GM12878 (cell line): ENCODE data around the gene CCNG1. TPM values are rescaled to one million over a fixed set of nuclear protein-coding genes. Genes with fewer than 3 reads are reported as not detected.
A peak's percentile ranks its signal among the peaks of the same experiment; 100 is the strongest.

Experiments used
- ATAC-seq: fragments of 200-7000 bp; cut with Tn5 transposase; 3 replicates; pipeline ENCODE4 v1.9.1; 2020; ENCODE audit warnings: mild to moderate bottlenecking, moderate library complexity
- BruUV-seq: library from RNA; stranded (reverse); fragments of 400-500 nt; replicated peaks from 2 replicates; lab custom pipeline; 2021; lab: Mats Ljungman, UMichigan
- CTCF ChIA-PET: fragments of 300-600 bp; sonication (Branson Sonifier 250); formaldehyde crosslinking; extraction: SDS; loops from one replicate; lab custom pipeline; 2021; ENCODE audit warnings: inconsistent platforms; lab: Yijun Ruan, JAX
- POLR2A ChIA-PET: fragments of 350-600 bp; formaldehyde crosslinking; extraction: SDS; loops from one replicate; lab custom pipeline; 2021; ENCODE audit warnings: inconsistent platforms; lab: Charles Lee
- RAD21 ChIA-PET: fragments of 300-600 bp; sonication (Branson Sonifier 250); formaldehyde crosslinking; loops from one replicate; lab custom pipeline; 2023; ENCODE audit warnings: antibody characterized with exemption; ENCODE audit not compliant: unreplicated experiment; lab: Charles Lee
- SMC1A ChIA-PET: fragments of 300-600 bp; sonication (Branson Sonifier 250); formaldehyde crosslinking; loops from one replicate; lab custom pipeline; 2023; ENCODE audit not compliant: unreplicated experiment, uncharacterized antibody; lab: Charles Lee
- DNase-seq: peaks from one replicate; pipeline ENCODE4 v3.0.0-alpha.2; 2011; ENCODE audit warnings: low read depth, low spot score
- FAIRE-seq: peaks from 3 replicates; lab custom pipeline; 2011; peaks lifted over from hg19 to GRCh38; lab: Jason Lieb, UNC
- H2AFZ ChIP-seq: 2 replicates; pipeline ENCODE4 v1.6.0; 2011; ENCODE audit warnings: low read depth, low read length, control low read depth; ENCODE audit not compliant: control insufficient read depth
- H3K27ac ChIP-seq: 2 replicates; pipeline ENCODE4 v1.5.1; 2011; ENCODE audit warnings: control low read depth; ENCODE audit not compliant: control insufficient read depth, insufficient read depth
- H3K27me3 ChIP-seq, 2 experiments: replicated peaks in 1 of 2; 2 replicates each; pipeline versions ENCODE4 v1.6.0 to v1.6.1; 2011; ENCODE audit warnings: low read length in 1 of 2; ENCODE audit not compliant: control insufficient read depth in 2 of 2, insufficient read depth in 2 of 2
- H3K36me3 ChIP-seq, 2 experiments: 2 replicates each; pipeline ENCODE4 v1.5.1; 2011; ENCODE audit warnings: low read length in 1 of 2; ENCODE audit not compliant: control insufficient read depth in 2 of 2, insufficient read depth in 2 of 2
- H3K4me1 ChIP-seq: 2 replicates; pipeline ENCODE4 v1.6.1; 2011; ENCODE audit warnings: mild to moderate bottlenecking, low read length, moderate library complexity, mixed read lengths; ENCODE audit not compliant: control insufficient read depth, insufficient read depth
- H3K4me2 ChIP-seq: 2 replicates; pipeline ENCODE4 v1.6.0; 2011; ENCODE audit warnings: control low read depth; ENCODE audit not compliant: control insufficient read depth, insufficient read depth
- H3K4me3 ChIP-seq: fragments of 200-600 bp; sonication (generic); 2 replicates; pipeline ENCODE4 v1.5.1; 2016
- H3K79me2 ChIP-seq: 2 replicates; pipeline ENCODE4 v1.6.0; 2011; ENCODE audit warnings: low read length; ENCODE audit not compliant: control insufficient read depth, insufficient read depth
- H3K9ac ChIP-seq: 2 replicates; pipeline ENCODE4 v1.8.0; 2011; ENCODE audit warnings: low read length, control low read depth, mixed read lengths; ENCODE audit not compliant: control insufficient read depth, insufficient read depth
- H3K9me3 ChIP-seq: replicated peaks from 3 replicates; pipeline ENCODE4 v1.5.1; 2011; ENCODE audit warnings: mild to moderate bottlenecking, low read length; ENCODE audit not compliant: control insufficient read depth, insufficient read depth
- H4K20me1 ChIP-seq: 2 replicates; pipeline ENCODE4 v1.6.0; 2011; ENCODE audit not compliant: control insufficient read depth, insufficient read depth
- BRCA1 ChIP-seq: IDR thresholded peaks from 2 replicates; pipeline ENCODE4 v1.6.1; 2011; ENCODE audit warnings: low read depth, low read length, improper control_type of control experiment
- CREB1 ChIP-seq: IDR thresholded peaks from 2 replicates; pipeline ENCODE4 v1.6.1; 2012; ENCODE audit warnings: low read depth, mild to moderate bottlenecking, inconsistent platforms
- EED ChIP-seq: sonication (generic); IDR thresholded peaks from 2 replicates; pipeline ENCODE4 v1.6.1; 2016; ENCODE audit warnings: antibody characterized with exemption, low read depth
- MEF2B ChIP-seq: fragments of 450-650 bp; IDR thresholded peaks from 2 replicates; pipeline ENCODE4 v1.6.1; 2018; ENCODE audit warnings: mild to moderate bottlenecking, moderate library complexity; ENCODE audit not compliant: partially characterized antibody, poor library complexity, severe bottlenecking
- NR2F1 ChIP-seq: fragments of 450-650 bp; conservative IDR thresholded peaks from 2 replicates; pipeline ENCODE4 v1.6.1; 2017; ENCODE audit warnings: mild to moderate bottlenecking
- NRF1 ChIP-seq: conservative IDR thresholded peaks from 2 replicates; pipeline ENCODE4 v1.6.1; 2011; ENCODE audit warnings: mild to moderate bottlenecking, low read depth, low read length, improper control_type of control experiment
- PBX3 ChIP-seq: IDR thresholded peaks from 2 replicates; pipeline ENCODE4 v1.6.1; 2011; ENCODE audit warnings: mild to moderate bottlenecking, low read depth, low read length, moderate library complexity; ENCODE audit not compliant: insufficient replicate concordance
- SPI1 ChIP-seq: IDR thresholded peaks from 2 replicates; pipeline ENCODE4 v1.6.1; 2011; ENCODE audit warnings: low read depth, mild to moderate bottlenecking, low read length, moderate library complexity, borderline replicate concordance; ENCODE audit not compliant: insufficient read depth
- STAT1 ChIP-seq: fragments of 450-650 bp; conservative IDR thresholded peaks from 2 replicates; pipeline ENCODE4 v1.6.1; 2014; ENCODE audit warnings: antibody characterized with exemption, mild to moderate bottlenecking
- WGBS: methylation state at CpG from one replicate; pipeline ENCODE4 v1.1.6; 2016; ENCODE audit warnings: low lambda C conversion rate; ENCODE audit not compliant: insufficient replicate concordance, insufficient coverage; ENCODE audit errors: missing lambda C conversion rate; 5-methylcytosine and 5-hydroxymethylcytosine counted together
- in situ Hi-C: fragments of 300-500 bp; cut with MboI; formaldehyde crosslinking; loops from 9 replicates; pipeline ENCODE4 v1.14.3; 2018; ENCODE audit warnings: mixed read lengths
- intact Hi-C: fragments of 100-400 bp; cut with micrococcal nuclease; formaldehyde crosslinking; loops from one replicate; pipeline ENCODE4 v1.14.2; 2022; ENCODE audit not compliant: unreplicated experiment
- polyA plus RNA-seq, 11 experiments: library from polyadenylated mRNA; depleted of rRNA in 4 of 11; unstranded in 6 of 11; stranded (reverse) in 5 of 11; fragments of >200 nt; fragmentation: Nextera tagmentation in 4 of 11; fragmentation: Illumina TruSeq in 1 of 11; extraction: Ambion mirVana in 4 of 11; extraction: Trizol in 1 of 11; gene quantifications; 1 replicate in 1 of 11; 2 replicates in 10 of 11; pipeline versions ENCODE4 v1.2.1 to v1.2.3, GENCODE V29; 2011 to 2016; ENCODE audit warnings: inconsistent platforms in 2 of 11, missing spikeins in 2 of 11, low read depth in 1 of 11
- total RNA-seq, 4 experiments: library from RNA; depleted of rRNA in 3 of 4; stranded (reverse); fragments of >200 nt in 3 of 4; fragmentation: Illumina TruSeq in 1 of 4; extraction: Trizol in 1 of 4; gene quantifications; 2 replicates each; pipeline versions ENCODE4 v1.2.1 to v1.2.3, GENCODE V29; 2013 to 2021
- TF ChIP-seq, protein P1 (sequence below): fragments of 450-650 bp; formaldehyde crosslinking; IDR thresholded peaks from 2 replicates; pipeline ENCODE4 v1.4.0; 2022; ENCODE audit warnings: mild to moderate bottlenecking, moderate library complexity

The CCNG1 gene
- total and polyA plus RNA-seq, 10 of the 15 experiments (the other 5 are each of a cell fraction or from before 2014, with no cell fraction given), result 90.1 to 274 (median 200) TPM

- TF ChIP-seq PBX3, result no peak
Measured at GRCh38 chr5:163439092-163439425, 1.7 kb downstream of the CCNG1 start (continued).

- POLR2A ChIA-PET, result interaction anchor here (1.2 to 7.3 kb wide), 4 partner anchors 8 to 64 kb away, joined by 3 to 181 read pairs (median 4); partner anchors contain the start of genes HMMR, MAT2B and NUDCD2
- ATAC-seq (no peak), FAIRE-seq (no peak), DNase-seq (no peak)
- no TSS peak for BruUV-seq
- no peaks in the 10 kb centered on the region; the same call in 1 of the 2 replicates for H3K4me1 ChIP-seq
- H4K20me1 ChIP-seq, result no peaks in the 10 kb centered on the region
- no peak overlapping the region for H2AFZ ChIP-seq
- no peaks in the 10 kb centered on the region for H3K9me3 ChIP-seq
- SMC1A ChIA-PET, result interaction anchor here (0.9 to 7.0 kb wide), 5 partner anchors 17 to 66 kb away, joined by 3 to 142 read pairs (median 4); partner anchors contain the start of genes HMMR and NUDCD2
- CTCF ChIA-PET, result interaction anchor here (1.1 to 7.6 kb wide), 6 partner anchors 13 to 62 kb away, joined by 3 to 74 read pairs (median 4); partner anchors contain the start of genes HMMR and NUDCD2
- no peak overlapping the region for H3K9ac ChIP-seq
- H3K4me3 ChIP-seq, result peak overlapping the region; percentile 93; the same call in 1 of the 2 replicates
- H3K36me3 ChIP-seq, result peaks cover 0 to 15% of the 10 kb centered on the region in 2 experiments; a peak in 1 of 4 replicates
- RAD21 ChIA-PET, result interaction anchor here (1.1 to 6.4 kb wide), 3 partner anchors 19 to 32 kb away, joined by 3 to 78 read pairs (median 7); partner anchors contain the start of genes HMMR and NUDCD2
- no peaks in the 10 kb centered on the region for H3K27me3 ChIP-seq
- peaks cover 36% of the 10 kb centered on the region for H3K79me2 ChIP-seq
- intact Hi-C loops (loop anchor here (1.0 kb wide), 1 partner anchor 18 kb away; no protein-coding TSS in a partner anchor), in situ Hi-C loops (no loop called here)
- no peak overlapping the region for H3K27ac ChIP-seq
- WGBS, result 100% methylated on average over 3 of the region's 3 CpGs
- TF ChIP-seq NR2F1 (no peak), SPI1 (no peak), EED (no peak), MEF2B (no peak), BRCA1 (no peak), NRF1 (no peak), CREB1 (no peak), STAT1 (no peak)
- TF ChIP-seq, protein P1, sequence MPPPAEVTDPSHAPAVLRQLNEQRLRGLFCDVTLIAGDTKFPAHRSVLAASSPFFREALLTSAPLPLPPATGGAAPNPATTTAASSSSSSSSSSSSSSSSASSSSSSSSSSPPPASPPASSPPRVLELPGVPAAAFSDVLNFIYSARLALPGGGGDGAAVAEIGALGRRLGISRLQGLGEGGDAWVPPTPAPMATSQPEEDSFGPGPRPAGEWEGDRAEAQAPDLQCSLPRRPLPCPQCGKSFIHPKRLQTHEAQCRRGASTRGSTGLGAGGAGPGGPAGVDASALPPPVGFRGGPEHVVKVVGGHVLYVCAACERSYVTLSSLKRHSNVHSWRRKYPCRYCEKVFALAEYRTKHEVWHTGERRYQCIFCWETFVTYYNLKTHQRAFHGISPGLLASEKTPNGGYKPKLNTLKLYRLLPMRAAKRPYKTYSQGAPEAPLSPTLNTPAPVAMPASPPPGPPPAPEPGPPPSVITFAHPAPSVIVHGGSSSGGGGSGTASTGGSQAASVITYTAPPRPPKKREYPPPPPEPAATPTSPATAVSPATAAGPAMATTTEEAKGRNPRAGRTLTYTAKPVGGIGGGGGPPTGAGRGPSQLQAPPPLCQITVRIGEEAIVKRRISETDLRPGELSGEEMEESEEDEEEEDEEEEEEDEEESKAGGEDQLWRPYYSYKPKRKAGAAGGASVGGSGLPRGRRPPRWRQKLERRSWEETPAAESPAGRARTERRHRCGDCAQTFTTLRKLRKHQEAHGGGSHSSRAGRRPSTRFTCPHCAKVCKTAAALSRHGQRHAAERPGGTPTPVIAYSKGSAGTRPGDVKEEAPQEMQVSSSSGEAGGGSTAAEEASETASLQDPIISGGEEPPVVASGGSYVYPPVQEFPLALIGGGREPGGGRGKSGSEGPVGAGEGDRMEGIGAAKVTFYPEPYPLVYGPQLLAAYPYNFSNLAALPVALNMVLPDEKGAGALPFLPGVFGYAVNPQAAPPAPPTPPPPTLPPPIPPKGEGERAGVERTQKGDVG (CRISPR knock-in tag), result no peak
- H3K4me2 ChIP-seq, result no peak overlapping the region
Measured at GRCh38 chr5:163440954-163441353, 3.6 kb downstream of the CCNG1 start.
